GM21723 (cell line): ENCODE data around the gene ARL3.
A peak's percentile ranks its signal among the peaks of the same experiment; 100 is the strongest.

Experiments
- ATAC-seq: cut with Tn5 transposase; IDR thresholded peaks from one replicate; pipeline ENCODE4 v1.9.1; 2021; ENCODE audit warnings: mild to moderate bottlenecking, moderate library complexity; ENCODE audit not compliant: unreplicated experiment

Gene ARL3

DNA sequence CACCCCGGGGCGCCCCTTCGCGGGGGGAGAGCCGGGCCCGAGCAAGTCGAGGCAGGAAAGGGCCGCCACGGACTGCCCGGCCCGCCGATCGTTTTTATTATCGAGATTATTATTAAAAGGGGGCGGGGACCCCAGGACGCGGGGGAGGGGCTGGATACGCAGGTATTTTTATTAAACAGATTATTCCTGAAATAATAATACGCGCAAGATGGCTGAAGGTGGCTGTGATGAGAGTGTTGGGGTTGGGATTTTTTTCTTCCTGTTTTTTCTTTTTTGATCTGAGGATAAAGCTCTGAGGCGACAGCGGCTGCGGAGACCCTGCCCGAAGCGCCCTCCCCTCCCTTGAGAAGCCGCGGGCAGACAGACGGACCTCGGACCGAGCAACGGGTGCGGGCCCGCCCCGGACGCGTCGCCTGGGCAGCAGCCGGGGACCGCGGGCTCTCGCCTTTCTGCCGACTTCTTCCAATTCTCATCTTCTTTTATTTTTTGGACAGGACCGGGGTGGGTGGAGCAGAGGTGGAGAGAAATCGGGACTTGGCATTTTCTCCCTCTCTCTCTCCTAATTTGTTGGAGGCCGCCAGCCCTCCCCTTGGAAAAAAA is 71.4 kb downstream of the ARL3 start:
- peak; percentile 4 for ATAC-seq

DNA sequence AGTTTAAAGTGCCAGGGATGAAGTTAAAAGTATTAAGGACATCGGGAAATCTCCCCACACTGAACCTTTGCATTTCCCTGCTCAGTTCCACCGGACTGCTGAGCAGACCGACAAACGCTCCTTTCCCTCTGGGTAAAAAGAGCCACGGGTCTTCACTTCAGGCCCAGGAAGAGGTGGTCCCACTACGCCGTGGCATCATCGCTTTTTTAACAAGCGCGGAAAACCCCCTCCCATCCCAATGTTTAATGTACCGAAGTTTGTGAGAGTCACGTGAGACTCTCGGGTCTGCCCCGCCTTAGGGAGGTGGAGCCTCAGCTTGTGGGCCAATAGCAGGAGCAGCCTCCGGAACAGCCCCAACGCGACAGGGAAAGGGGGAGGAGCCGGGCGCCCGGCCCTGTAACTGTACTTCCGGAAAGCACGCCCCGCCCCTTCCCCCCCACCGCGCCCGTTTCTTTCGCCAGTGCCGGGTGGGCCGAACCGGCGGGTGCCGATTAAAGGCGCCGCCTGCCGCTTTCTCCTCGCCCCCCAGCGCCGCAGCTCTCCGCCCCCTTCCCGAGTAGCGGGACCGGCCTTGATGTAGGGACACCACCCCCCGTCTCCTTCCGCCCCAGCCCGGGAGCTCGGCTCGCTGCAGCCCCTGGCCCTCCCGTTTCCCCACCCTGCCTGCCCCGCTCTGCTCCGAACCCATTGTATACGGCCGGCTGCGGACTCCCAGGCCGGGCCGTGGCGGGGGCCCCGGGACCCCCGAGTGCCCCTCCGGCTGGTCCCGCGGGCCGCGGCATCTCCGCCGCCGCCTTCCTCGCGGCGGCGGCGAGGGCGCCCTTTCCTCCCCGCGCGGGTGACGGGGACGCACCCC is 72.1 kb downstream of the ARL3 start:
- peak; percentile 44 for ATAC-seq

- no peak for ATAC-seq
Observed at GRCh38 chr10:102641402-102641801, 72.8 kb downstream of the ARL3 start.

GRCh38 chr10:102639537-102639936 is 74.7 kb downstream of the ARL3 start:
- ATAC-seq: no peak

- no peak for ATAC-seq
Observed at GRCh38 chr10:102635377-102635776, 78.8 kb downstream of the ARL3 start.

DNA sequence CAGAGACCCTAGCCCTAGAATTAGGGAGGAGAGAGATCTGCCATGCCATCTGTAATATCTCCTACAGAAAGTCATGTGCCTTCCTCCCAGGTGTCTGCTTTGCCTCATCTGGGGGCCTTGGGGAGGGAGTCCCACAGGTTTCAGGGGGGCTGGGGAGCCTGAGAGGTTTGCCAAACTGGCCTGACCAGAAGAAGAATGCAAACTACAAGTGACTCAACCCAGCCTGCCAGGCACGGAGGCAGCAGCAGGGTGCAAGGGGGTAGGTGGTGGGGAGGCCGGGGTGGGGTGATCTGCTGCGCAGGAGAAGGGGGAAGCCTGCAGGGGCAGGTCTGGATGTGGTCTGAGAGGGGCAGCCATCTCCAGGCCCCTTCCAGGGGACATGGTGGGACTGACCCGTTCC is 79.5 kb downstream of the ARL3 start:
- no peak for ATAC-seq

DNA sequence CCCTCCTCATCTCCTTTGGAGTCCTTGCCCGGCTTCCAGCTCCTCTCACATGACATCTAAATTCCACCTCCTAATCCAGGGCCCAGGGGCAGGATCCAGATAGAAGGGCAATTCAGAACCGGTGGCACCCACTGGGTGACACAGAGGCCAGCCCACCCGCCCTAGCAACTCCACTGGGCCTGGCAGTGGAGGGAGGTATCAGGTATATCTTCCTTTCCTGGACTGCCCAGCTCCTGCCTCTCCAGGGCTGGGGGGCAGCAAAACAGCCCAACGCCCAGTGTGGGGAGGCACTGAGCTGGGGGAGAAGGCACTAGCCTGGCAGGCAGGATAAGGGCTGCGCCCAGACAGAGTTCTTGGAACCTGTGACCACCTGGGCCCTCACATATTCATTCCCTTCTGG is 80.3 kb downstream of the ARL3 start:
- no peak for ATAC-seq

DNA sequence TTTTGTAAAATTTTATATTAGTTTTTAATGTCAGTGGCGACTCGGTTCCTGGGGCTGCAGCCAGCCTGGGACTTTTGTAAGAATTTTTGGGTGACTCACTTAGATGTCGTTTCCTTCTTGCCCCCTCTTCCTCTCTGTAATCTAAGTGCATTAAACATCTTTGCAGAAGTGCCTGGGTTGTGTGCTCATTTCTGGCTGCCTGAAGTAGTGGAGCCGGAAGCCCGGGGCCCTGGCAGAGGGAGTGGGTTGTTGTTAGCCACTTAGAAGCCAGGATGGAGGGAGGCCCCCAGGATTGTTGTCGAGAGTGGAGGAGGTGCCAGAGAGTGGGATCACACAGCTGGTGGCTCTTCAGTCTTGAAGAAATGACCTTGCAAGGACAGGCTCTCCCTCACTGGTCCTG is 80.9 kb downstream of the ARL3 start:
- no peak for ATAC-seq

DNA sequence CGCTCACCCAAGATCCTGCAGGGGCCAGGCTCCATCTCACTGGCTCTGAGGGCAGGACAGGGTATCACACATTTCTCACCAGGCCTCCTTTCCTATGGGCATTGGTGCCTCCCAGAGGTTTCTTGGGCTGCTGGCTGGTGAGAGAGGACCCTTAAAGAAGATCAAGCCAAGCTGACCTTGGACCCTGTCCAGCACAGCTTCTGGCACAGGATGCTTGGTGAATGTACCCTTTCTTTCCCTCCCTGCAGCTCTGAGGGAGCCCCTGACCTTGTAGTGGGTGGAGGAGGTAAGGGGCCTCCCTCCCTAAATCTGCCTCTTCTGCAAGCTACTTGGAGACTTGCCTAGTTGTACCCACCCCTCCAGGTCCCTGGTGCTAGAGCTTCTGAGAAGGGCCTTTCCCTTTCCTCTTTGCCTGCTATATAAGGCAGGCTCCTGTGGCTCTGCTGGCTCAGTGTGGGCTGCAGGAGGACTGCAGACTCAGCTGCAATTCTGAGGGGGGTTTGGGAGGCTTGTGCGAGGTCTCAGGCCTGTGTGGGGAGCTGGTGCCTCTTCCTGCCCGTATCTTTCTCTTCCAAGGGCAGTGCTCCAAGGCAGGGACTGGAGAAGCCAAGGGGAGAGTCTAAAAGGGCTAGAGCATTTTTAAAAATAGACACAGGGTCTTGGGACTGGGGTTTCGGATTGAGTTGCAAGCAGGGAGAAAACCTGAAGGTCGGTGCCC is 81.6 kb downstream of the ARL3 start:
- ATAC-seq: no peak

DNA sequence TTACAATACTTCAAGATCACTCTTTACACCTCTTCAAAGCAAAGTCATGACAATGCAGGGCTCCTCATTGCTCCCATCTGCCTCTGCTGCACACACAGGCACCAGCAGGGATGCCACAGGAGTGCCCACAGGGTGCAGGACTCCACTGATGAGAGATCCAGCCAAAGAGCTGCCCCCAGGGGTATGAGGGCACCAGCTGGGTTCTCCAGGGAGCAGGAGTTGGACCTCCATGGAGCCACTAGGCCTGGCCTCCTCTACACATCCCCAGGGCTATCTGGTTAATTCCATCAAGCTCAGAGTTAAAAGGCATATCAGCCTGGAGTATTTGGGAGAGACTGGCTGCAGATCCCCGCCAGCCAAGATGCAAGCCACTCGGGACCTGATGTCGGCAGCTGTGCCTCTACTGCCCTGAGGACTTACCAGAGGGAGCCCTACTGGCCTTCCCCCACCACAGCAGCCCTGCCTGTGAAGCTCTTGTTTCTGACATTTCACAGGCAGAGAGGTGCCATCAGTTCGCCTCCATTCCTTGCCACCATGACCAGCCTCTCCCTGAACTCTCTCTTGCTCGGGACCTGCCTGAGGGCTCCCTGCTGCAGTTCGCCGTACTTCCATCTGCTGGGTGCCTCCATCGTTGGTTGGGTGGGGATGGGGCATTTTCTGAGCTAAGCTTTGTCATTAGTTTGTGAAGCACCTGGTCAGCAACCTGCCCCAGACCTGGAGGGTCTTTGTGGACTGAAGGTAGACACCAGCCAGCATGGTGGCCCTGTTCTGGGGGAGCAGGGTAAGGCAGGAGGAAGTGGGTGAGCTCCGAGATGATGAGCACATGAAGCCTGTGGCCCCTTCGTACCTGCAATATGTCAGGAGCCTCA is 82.4 kb downstream of the ARL3 start:
- ATAC-seq: no peak

GRCh38 chr10:102630663-102631062 is 83.5 kb downstream of the ARL3 start:
- ATAC-seq: no peak

DNA sequence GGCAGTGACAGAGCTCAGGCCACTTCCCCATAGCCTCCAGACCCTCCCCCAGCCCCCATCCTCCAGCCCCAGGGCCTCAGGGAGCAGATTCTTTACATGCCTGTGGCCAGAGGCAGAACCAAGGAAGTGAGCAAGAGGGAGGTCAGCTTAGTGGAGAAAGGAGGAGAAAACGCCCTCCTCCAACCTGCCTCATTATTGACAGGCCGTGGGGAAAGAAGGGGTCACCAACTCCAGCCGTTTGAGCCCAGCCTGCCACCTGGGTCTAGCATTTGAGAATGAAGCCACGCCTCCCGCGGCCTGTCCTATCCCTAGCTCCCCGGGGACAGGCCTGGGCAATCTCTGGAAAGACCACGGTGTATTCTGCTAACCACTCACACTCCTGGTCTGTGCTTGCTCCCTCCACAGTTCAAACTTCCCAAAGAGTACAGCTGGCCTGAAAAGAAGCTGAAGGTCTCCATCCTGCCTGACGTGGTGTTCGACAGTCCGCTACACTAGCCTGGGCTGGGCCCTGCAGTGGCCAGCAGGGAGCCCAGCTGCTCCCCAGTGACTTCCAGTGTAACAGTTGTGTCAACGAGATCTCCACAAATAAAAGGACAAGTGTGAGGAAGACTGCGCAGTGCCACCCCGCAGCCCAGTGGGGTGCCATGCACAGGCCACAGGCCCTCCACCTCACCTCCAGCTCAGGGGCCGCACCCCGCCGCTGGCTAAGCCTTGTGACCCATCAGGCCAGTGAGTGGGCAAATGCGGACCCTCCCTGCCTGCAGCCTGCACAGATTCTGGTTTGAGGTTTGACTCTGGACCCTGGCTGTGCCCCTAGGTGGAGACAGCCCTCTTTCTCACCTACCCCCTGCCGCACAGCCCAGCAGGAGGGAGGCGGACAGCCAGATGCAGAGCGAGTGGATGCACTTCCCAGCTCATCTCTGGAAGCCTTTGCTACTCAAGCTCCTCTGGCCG is 84.3 kb downstream of the ARL3 start:
- no peak for ATAC-seq

- ATAC-seq: no peak
Observed at GRCh38 chr10:102628451-102628911, 85.7 kb downstream of the ARL3 start.

DNA sequence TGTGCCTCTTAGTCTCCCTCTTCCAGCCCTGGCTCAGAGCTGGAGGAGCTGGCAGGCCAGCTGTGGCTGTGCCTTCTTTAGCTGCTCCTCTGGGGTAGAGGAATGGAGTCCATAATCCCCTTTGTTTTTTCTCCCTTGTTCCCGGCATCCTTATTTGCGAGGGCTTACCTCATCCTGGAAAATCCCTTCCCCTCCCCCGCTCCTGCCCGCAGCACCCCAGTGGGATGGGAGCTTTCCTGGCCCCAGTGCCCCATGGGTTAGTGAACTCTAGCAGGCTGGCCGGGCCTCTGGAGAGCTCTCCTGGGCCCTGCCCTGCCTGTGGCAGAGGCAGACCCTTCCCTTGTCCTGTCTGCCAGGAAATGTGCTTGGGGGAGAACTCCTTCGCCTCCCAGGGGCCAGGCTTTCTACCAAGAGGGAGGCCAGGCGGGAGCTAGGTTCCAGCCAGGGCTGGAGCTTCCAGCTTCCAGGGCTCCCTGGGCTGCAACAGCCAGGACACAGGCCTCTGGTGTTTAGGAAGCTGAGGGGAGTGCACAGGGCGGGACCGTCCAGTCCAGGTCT is 86.4 kb downstream of the ARL3 start:
- no peak for ATAC-seq

- no peak for ATAC-seq
Observed at GRCh38 chr10:102627291-102627735, 86.9 kb downstream of the ARL3 start.

GRCh38 chr10:102626026-102626685 is 88.0 kb downstream of the ARL3 start:
- no peak for ATAC-seq

- no peak for ATAC-seq
Observed at GRCh38 chr10:102624751-102625645, 89.2 kb downstream of the ARL3 start.

DNA sequence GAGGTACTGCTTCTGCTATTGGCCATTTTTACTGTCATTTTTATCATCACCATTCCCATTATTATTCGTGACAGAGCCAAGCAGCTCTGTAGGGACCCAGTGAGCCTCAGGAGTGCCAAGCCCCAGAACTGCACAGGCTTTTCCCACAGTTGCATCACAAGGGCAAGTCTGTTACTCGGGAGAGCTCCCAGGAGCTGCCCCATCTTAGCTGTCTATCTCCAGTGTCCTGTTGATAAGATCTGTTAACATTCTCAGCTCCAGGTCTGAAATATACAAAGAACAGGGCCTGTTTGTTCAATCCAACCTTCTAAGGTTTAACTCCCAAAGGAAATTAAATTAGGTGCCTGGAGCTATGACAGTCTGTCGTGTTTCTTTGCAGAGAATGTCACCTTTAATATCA is 90.1 kb downstream of the ARL3 start:
- ATAC-seq: no peak
